ENCODE measurements around the gene PIGU.

Gene PIGU

GRCh38 chr20:34512266-34512954 is 164.5 kb downstream of the PIGU start:
- no peak for DNase-seq (ENCODE audit: low read depth)

DNA sequence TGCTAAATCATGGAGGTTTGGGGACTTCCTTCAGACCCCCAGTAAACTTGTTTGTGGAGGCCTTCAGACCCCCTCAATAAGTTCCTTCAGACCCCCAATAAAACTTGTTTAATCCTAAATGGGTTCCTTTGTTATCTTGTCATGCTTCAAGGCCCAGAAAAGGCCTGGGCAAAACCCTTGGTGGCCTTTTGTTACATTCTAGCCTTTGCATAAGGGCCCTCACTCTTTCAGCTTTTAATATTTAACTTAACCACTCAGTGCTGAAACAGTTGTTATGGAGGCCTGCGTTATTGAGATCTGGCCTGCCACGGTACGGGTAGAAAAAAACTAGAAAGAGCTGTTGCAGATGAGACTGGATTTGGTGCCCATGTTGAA is 165.0 kb downstream of the PIGU start:
- no peak for DNase-seq (ENCODE audit: low read depth)

DNA sequence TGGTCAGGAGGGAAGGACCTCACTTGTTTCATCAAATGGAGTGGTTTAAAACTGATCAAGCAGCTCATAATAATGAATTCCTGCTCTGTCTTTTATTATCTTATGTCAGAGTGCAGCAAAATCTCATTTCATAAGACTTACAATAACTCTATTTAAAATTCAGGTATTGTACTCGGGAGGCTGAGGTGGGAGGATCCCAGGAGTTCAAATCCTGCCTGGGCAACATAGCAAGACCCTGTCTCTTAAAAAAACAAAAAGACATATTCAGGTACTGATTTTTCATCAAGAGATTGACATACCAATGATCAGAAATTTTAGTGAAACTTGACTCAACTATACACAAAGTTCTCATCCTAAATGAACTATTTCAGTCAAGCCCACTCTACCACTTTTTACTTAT is 166.3 kb downstream of the PIGU start:
- no peak for DNase-seq (ENCODE audit: low read depth)
